ENCODE data around the gene RNF151.

DNA sequence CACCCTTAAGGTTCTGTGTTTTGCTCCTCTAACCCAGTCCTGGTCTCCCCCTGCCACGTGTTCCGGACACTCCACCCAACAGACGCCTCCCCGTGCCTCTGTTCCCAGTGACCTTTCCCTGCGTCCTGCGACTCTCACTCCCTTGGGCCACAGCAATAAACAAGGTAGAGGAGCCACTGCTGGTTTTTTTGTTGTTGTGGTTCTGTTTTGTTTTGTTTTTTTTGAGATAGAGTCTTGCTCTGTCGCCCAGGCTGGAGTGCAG, 49.2 kb downstream of the RNF151 start:
- TF ChIP-seq CTCF (conservative IDR thresholded peaks at IDR 0.05; ENCODE audit: low read length) (no peak), EZH2phosphoT487 (IDR thresholded peaks at IDR 0.05; ENCODE audit: borderline replicate concordance) (no peak)
